Omental fat pad (tissue), 4 donors: ENCODE measurements around the gene IFNLR1. TPM values are rescaled to one million over a fixed set of nuclear protein-coding genes. Genes with fewer than 3 reads are reported as not detected.

Source experiments
- ATAC-seq: fragments of 150-250 bp; one replicate; pipeline ENCODE4 v1.9.1; 2016; ENCODE audit warnings: mild to moderate bottlenecking, moderate library complexity; ENCODE audit not compliant: low FRiP score
- DNase-seq: peaks from one replicate; pipeline ENCODE4 v3.0.0-alpha.2; 2019; ENCODE audit warnings: low spot score
- total RNA-seq, 4 donors: library from RNA; depleted of rRNA; stranded (reverse); fragments of >200 nt; gene quantifications; one replicate each; pipeline ENCODE4 v1.1.0, GENCODE V29; 2016
- TF ChIP-seq, protein P1 (sequence below), 3 donors: fragments of 450-650 bp; IDR thresholded peaks; one replicate each; pipeline ENCODE4 v1.5.1; 2016 to 2017; ENCODE audit warnings: antibody characterized with exemption in 3 of 3, mild to moderate bottlenecking in 3 of 3, moderate library complexity in 2 of 3

Gene IFNLR1
- total RNA-seq, 4 donors from 2014 or later, result 1.1 to 4.6 (median 1.8) TPM; not detected in 1

DNA sequence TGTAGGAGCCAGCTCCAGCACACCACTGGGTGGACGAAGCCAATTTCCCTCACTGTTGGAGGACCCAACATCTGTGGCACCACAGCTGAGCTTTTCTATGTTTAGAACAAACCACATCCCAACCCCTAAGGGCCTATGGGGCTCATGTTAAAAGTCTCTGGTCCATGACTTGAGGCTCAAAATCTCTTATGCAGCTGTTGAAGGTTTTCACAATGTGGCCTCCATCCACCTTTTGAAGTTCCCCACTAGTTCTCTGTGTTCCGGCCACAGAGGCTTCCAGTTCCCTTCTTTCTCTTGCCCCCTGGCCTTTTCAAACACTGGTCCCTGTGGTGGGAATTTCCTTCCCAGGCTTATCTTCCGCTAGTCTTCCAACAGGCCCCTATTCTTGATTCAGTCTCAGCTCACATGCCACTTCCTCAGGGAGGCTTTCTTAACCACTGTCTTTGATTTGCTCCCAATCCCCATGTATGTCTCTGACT is 3.9 kb upstream of the IFNLR1 start:
- no peak for DNase-seq
- TF ChIP-seq, protein P1, sequence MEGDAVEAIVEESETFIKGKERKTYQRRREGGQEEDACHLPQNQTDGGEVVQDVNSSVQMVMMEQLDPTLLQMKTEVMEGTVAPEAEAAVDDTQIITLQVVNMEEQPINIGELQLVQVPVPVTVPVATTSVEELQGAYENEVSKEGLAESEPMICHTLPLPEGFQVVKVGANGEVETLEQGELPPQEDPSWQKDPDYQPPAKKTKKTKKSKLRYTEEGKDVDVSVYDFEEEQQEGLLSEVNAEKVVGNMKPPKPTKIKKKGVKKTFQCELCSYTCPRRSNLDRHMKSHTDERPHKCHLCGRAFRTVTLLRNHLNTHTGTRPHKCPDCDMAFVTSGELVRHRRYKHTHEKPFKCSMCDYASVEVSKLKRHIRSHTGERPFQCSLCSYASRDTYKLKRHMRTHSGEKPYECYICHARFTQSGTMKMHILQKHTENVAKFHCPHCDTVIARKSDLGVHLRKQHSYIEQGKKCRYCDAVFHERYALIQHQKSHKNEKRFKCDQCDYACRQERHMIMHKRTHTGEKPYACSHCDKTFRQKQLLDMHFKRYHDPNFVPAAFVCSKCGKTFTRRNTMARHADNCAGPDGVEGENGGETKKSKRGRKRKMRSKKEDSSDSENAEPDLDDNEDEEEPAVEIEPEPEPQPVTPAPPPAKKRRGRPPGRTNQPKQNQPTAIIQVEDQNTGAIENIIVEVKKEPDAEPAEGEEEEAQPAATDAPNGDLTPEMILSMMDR (IDR thresholded peaks at IDR 0.05), result no peak
- ATAC-seq, result no peak

DNA sequence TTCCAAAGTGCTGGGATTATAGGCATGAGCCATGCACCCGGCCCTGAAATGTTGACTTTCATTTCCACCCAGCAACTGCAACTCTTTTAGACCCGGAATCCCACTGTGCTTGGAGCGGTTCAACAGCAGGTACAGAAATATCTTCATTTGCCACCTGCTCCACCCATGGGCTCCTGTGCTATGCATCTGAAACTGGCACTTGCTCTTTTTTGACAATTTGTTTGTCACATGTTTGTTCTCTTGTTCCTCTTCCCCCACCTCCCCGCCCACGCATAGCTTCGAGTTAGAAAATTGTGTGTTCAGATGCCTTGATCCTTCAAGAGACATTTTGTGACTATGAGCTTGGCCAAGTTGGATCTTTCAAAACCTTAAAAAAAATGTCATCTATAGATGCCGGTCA is 2.4 kb upstream of the IFNLR1 start:
- TF ChIP-seq, protein P1 (IDR thresholded peaks at IDR 0.05), result no peak
- DNase-seq (no peak), ATAC-seq (no peak)

DNA sequence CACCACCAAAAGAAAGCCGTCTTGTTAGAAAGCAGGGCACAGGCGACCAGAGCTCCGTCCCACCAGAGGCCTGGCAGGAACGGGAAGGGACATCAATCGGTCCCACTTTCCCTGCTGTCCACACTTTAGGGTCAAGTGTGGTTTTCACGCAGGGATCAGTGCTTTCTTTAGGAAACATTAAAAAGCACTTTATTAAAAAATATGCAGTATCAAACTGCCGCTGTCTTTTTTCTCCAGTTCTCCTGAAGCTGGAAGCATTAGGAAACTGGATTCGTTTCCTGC is 437 bp downstream of the IFNLR1 start:
- DNase-seq (no peak), ATAC-seq (peak; percentile 5)
- TF ChIP-seq, protein P1 (IDR thresholded peaks at IDR 0.05), result no peak

DNA sequence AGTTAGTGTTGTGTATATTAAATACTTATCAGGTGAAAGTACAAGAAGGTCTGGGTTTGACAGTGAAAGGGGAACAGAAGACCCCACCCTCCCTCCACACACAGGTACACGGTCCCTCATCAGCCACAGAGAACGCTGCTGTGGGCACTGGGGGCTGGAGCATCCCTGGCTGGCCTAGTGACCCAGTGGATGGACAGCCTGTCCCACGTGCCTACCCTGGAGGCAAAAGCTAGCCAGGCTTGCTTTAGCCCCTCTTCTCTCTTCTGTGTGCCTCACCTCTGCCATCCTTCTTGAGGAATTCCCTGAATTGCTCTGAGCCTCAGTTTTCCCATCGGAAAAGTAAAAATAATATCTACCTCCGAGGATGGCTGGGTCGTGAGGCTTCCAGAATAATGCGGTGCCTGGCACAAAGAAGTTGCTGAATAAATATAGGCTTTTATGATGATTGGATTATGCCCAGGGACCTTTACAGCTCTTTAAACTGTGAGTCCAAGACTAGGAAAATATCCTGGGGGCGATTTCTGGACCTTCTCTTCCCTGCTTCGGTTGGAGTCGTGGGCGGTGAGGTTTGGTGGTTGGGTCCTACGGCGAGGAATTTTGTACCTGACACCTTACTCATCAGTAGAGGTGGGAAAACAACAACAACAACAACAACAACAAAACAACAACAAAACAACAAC is 918 bp downstream of the IFNLR1 start:
- no peak for DNase-seq
- TF ChIP-seq, protein P1 (IDR thresholded peaks at IDR 0.05), result no peak
- peak; percentile 16 for ATAC-seq

DNA sequence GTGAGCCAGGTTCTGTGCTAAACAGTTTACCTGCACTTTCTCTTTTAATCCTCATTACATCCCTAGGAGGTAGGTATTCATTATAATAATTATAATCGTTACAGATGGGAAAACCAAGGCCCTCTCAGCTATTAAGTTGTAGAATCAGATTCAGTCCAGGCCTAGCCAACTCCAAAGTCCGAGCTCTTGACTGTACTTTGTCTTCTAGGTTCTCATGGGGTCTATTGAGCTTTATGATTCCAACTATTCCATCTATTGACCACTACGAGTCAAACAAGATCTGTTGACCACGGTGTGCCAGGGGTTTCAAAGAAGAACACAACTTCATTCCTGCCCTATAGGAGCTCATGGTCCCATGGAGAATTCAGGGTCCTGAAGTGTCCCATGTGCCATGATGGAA is 2.0 kb downstream of the IFNLR1 start:
- ATAC-seq (no peak), DNase-seq (no peak)
- TF ChIP-seq, protein P1 (IDR thresholded peaks at IDR 0.05), result no peak

DNA sequence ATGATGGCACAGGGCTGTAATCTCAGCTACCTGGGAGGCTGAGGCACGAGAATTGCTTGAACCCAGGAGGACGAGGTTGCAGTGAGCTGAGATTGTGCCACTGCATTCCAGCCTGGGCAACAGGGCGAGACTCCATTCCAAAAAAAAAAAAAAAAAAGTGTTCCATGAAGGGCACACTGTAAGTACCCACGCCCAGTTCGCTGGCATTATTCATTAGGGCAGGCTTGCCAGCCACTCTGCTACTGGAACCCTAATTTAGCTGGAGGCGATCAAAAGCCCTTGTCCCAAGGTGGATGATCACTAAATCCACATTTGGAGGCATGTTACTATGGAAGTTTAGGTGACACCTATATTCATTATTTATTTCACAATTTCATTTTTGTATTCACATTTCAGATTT is 5.0 kb downstream of the IFNLR1 start:
- ATAC-seq (no peak), DNase-seq (no peak)
- TF ChIP-seq, protein P1 (IDR thresholded peaks at IDR 0.05), result no peak

DNA sequence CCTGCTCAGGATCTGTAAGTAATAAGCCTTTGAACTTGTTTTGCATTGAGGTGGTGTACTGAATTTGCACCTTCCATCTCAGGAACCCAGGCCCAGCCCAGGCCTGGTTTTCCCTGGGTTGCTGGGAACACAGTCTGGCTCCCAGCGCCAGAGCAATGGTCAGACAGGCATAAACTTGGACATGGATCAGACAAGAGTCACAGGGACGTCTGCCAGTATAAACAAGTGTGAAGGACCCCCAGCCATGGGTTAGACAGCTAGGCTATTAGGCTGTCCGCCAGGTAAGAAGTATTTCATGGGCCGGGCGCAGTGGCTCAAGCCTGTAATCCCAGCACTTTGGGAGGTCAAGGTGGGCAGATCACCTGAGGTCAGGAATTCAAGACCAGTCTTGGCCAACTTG is 5.5 kb downstream of the IFNLR1 start:
- TF ChIP-seq, protein P1 (IDR thresholded peaks at IDR 0.05), result no peak
- no peak for DNase-seq
- no peak for ATAC-seq
